Measurements from ENCODE around the gene GABRA6. TPM values are rescaled to one million over a fixed set of nuclear protein-coding genes. Genes with fewer than 3 reads are reported as not detected.

GABRA6 gene
- total RNA-seq, 1 experiment from 2014 or later: not detected

- Mint-ChIP-seq H3K27ac (ENCODE audit: unreplicated experiment) (no peak overlapping the region), H3K4me3 (ENCODE audit: unreplicated experiment) (no peak overlapping the region), H3K36me3 (ENCODE audit: insufficient read depth, unreplicated experiment) (no peaks in the 10 kb centered on the region), H3K9me3 (ENCODE audit: unreplicated experiment) (no peaks in the 10 kb centered on the region), H3K27me3 (ENCODE audit: insufficient read depth, unreplicated experiment) (no peaks in the 10 kb centered on the region), H3K4me1 (ENCODE audit: low read depth, unreplicated experiment) (no peaks in the 10 kb centered on the region)
- ChIA-PET POLR2A (no interaction called here), CTCF (no interaction called here)
- Histone ChIP-seq H3K27me3 (replicated peaks; ENCODE audit: control insufficient read depth, insufficient read depth, low read length) (no peaks in the 10 kb centered on the region), H3K36me3 (ENCODE audit: control insufficient read depth, insufficient read depth, low read length) (no peaks in the 10 kb centered on the region), H3K4me1 (no peaks in the 10 kb centered on the region), H3K4me3 (ENCODE audit: low read depth, low read length) (no peak overlapping the region), H3K9me3 (no peaks in the 10 kb centered on the region)
- BruUV-seq (replicated peaks): no TSS peak
- DNase-seq: no peak
- TF ChIP-seq CTCF (IDR thresholded peaks at IDR 0.05; ENCODE audit: insufficient read depth in 1 of 2, low read depth in 1 of 2, low read length in 1 of 2, severe bottlenecking in 1 of 2, unreplicated experiment in 1 of 2): no peak
- intact Hi-C loops (cut with micrococcal nuclease; ENCODE audit: unreplicated experiment): no loop called here
These were observed 1.4 kb downstream of the GABRA6 start for GRCh38 chr5:161686881-161687280.

DNA sequence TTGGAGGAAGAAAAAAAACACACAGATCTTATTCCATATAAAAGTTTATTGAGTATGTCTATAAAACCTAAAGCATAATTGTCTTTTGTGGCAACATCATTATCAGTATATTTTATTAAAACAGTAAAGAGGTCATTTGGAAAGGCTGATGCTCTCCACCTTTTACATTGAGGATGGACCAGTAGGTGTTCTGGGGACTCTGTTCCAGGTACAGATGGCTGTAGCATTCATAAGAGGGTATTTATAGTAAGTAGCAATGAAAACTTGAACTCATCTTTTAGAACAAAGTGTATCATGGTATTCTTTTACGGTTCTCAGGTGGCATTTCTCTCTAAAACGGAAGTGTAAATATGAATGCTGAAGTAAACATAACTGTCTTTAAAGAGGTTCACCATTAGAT, 1.8 kb downstream of the GABRA6 start:
- no peak for DNase-seq
- Histone ChIP-seq H3K36me3 (ENCODE audit: control insufficient read depth, insufficient read depth, low read length) (no peaks in the 10 kb centered on the region), H3K4me1 (no peaks in the 10 kb centered on the region), H3K27me3 (replicated peaks; ENCODE audit: control insufficient read depth, insufficient read depth, low read length) (no peaks in the 10 kb centered on the region), H3K4me3 (ENCODE audit: low read depth, low read length) (no peak overlapping the region), H3K9me3 (no peaks in the 10 kb centered on the region)
- Mint-ChIP-seq H3K27ac (ENCODE audit: unreplicated experiment) (no peak overlapping the region), H3K36me3 (ENCODE audit: insufficient read depth, unreplicated experiment) (no peaks in the 10 kb centered on the region), H3K4me3 (ENCODE audit: unreplicated experiment) (no peak overlapping the region), H3K27me3 (ENCODE audit: insufficient read depth, unreplicated experiment) (no peaks in the 10 kb centered on the region), H3K9me3 (ENCODE audit: unreplicated experiment) (no peaks in the 10 kb centered on the region), H3K4me1 (ENCODE audit: low read depth, unreplicated experiment) (no peaks in the 10 kb centered on the region)
- no TSS peak for BruUV-seq (replicated peaks)
- intact Hi-C loops (cut with micrococcal nuclease; ENCODE audit: unreplicated experiment): no loop called here
- TF ChIP-seq CTCF (IDR thresholded peaks at IDR 0.05; ENCODE audit: insufficient read depth in 1 of 2, low read depth in 1 of 2, low read length in 1 of 2, severe bottlenecking in 1 of 2, unreplicated experiment in 1 of 2): no peak
- POLR2A ChIA-PET: no interaction called here
- CTCF ChIA-PET: no interaction called here

DNA sequence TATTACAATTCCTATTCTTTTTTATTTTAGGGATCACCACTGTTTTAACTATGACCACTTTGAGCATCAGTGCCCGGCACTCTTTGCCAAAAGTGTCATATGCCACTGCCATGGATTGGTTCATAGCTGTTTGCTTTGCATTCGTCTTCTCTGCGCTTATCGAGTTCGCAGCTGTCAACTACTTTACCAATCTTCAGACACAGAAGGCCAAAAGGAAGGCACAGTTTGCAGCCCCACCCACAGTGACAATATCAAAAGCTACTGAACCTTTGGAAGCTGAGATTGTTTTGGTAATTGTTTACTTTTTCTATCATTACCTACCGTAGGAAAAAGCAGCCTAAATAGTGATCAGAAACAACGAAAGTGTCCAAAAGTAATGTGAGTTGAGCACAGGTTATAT, 6.4 kb downstream of the GABRA6 start:
- Mint-ChIP-seq H3K4me1 (ENCODE audit: low read depth, unreplicated experiment) (no peaks in the 10 kb centered on the region), H3K27me3 (ENCODE audit: insufficient read depth, unreplicated experiment) (no peaks in the 10 kb centered on the region), H3K27ac (ENCODE audit: unreplicated experiment) (no peak overlapping the region), H3K9me3 (ENCODE audit: unreplicated experiment) (no peaks in the 10 kb centered on the region), H3K4me3 (ENCODE audit: unreplicated experiment) (no peak overlapping the region), H3K36me3 (ENCODE audit: insufficient read depth, unreplicated experiment) (no peaks in the 10 kb centered on the region)
- intact Hi-C loops (cut with micrococcal nuclease; ENCODE audit: unreplicated experiment): no loop called here
- no TSS peak for BruUV-seq (replicated peaks)
- Histone ChIP-seq H3K4me3 (ENCODE audit: low read depth, low read length) (no peak overlapping the region), H3K4me1 (no peaks in the 10 kb centered on the region), H3K27me3 (replicated peaks; ENCODE audit: control insufficient read depth, insufficient read depth, low read length) (no peaks in the 10 kb centered on the region), H3K9me3 (no peaks in the 10 kb centered on the region), H3K36me3 (ENCODE audit: control insufficient read depth, insufficient read depth, low read length) (no peaks in the 10 kb centered on the region)
- POLR2A ChIA-PET: no interaction called here
- CTCF ChIA-PET: no interaction called here
- no peak for DNase-seq
- TF ChIP-seq CTCF (IDR thresholded peaks at IDR 0.05; ENCODE audit: insufficient read depth in 1 of 2, low read depth in 1 of 2, low read length in 1 of 2, severe bottlenecking in 1 of 2, unreplicated experiment in 1 of 2): no peak

Measured in Caco-2 (cell line).